H1 (cell line): Measurements from ENCODE around the gene LBHD1.

Experiments used
- GABPA ChIP-seq: IDR thresholded peaks from 2 replicates; pipeline ENCODE4 v1.6.1; 2011; ENCODE audit warnings: mild to moderate bottlenecking, low read length, moderate library complexity, borderline replicate concordance; ENCODE audit not compliant: insufficient read depth
- JUND ChIP-seq: IDR thresholded peaks from 2 replicates; pipeline ENCODE4 v1.6.1; 2011; ENCODE audit warnings: mild to moderate bottlenecking, improper control_type of control experiment, low read length
- POLR2A ChIP-seq, 2 experiments: IDR thresholded peaks; 1 replicate in 1 of 2; 2 replicates in 1 of 2; pipeline ENCODE4 v1.6.1; 2011; ENCODE audit warnings: low read depth in 2 of 2, low read length in 2 of 2, mild to moderate bottlenecking in 2 of 2; ENCODE audit errors: control extremely low read depth in 1 of 2
- SIX5 ChIP-seq: IDR thresholded peaks from 2 replicates; pipeline ENCODE4 v1.6.1; 2011; ENCODE audit warnings: mild to moderate bottlenecking, low read depth, low read length
- SUZ12 ChIP-seq: fragments of 200-600 bp; sonication (generic); IDR thresholded peaks from 2 replicates; pipeline ENCODE4 v1.6.1; 2012; ENCODE audit warnings: mild to moderate bottlenecking, inconsistent platforms, low read length, moderate library complexity, mixed read lengths
- TBP ChIP-seq: IDR thresholded peaks from 2 replicates; pipeline ENCODE4 v1.6.1; 2011; ENCODE audit warnings: low read depth, low read length, improper control_type of control experiment
- TF ChIP-seq, protein P1 (sequence below), 3 experiments: IDR thresholded peaks; 1 replicate in 2 of 3; 2 replicates in 1 of 3; pipeline versions ENCODE4 v1.5.1 to v1.6.1; 2011; ENCODE audit warnings: low read length in 3 of 3, mild to moderate bottlenecking in 3 of 3, inconsistent platforms in 2 of 3, low read depth in 1 of 3, moderate library complexity in 1 of 3; ENCODE audit not compliant: insufficient read depth in 1 of 3; ENCODE audit errors: control extremely low read depth in 1 of 3

DNA sequence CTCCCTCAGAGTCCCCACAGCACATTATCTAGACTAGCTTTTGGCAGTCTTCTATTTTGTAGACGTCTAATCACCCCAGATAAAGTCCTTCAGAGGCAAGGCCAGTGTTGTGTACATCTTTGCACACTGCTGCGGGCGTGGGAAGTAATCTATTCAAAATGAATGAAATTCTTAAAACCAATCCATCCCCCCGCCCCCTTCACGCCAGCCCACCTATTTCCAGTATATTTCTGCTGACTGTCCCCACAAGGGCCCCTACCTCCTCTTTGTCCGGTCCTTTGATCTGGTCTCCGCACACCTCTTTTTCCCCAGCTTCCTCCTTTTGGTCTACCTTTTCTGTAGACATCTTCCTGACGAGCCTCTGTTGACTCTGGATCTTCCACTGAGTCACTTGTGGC lies 34.8 kb upstream of the LBHD1 start:
- TF ChIP-seq GABPA: no peak
- TF ChIP-seq TBP: no peak
- TF ChIP-seq, protein P1, sequence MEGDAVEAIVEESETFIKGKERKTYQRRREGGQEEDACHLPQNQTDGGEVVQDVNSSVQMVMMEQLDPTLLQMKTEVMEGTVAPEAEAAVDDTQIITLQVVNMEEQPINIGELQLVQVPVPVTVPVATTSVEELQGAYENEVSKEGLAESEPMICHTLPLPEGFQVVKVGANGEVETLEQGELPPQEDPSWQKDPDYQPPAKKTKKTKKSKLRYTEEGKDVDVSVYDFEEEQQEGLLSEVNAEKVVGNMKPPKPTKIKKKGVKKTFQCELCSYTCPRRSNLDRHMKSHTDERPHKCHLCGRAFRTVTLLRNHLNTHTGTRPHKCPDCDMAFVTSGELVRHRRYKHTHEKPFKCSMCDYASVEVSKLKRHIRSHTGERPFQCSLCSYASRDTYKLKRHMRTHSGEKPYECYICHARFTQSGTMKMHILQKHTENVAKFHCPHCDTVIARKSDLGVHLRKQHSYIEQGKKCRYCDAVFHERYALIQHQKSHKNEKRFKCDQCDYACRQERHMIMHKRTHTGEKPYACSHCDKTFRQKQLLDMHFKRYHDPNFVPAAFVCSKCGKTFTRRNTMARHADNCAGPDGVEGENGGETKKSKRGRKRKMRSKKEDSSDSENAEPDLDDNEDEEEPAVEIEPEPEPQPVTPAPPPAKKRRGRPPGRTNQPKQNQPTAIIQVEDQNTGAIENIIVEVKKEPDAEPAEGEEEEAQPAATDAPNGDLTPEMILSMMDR (IDR thresholded peaks at IDR 0.05; ENCODE audit: control extremely low read depth in 1 of 3, insufficient read depth in 1 of 3, low read depth in 1 of 3, low read length in 3 of 3): no peak
- TF ChIP-seq POLR2A (IDR thresholded peaks at IDR 0.05; ENCODE audit: control extremely low read depth in 1 of 2, low read depth in 2 of 2, low read length in 2 of 2): no peak
- no peak for TF ChIP-seq SUZ12
- no peak for TF ChIP-seq JUND
- TF ChIP-seq SIX5: no peak
